Loucy (cell line): ENCODE data around the gene RNF141.

ENCODE experiments used
- H2AFZ ChIP-seq: fragments of 200-600 bp; sonication (generic); 2 replicates; pipeline ENCODE4 v1.6.0; 2016; ENCODE audit warnings: antibody characterized with exemption, mild to moderate bottlenecking, low read length, moderate library complexity
- H3F3A ChIP-seq: fragments of 200-600 bp; 2 replicates; pipeline ENCODE4 v1.6.0; 2016; ENCODE audit warnings: antibody characterized with exemption, low read depth, mild to moderate bottlenecking
- H3K27me3 ChIP-seq: fragments of 200-600 bp; sonication (generic); 2 replicates; pipeline ENCODE4 v1.6.1; 2014; ENCODE audit warnings: low read length, mild to moderate bottlenecking; ENCODE audit not compliant: insufficient read depth, poor library complexity, severe bottlenecking
- H3K36me3 ChIP-seq: fragments of 200-600 bp; sonication (generic); 2 replicates; pipeline ENCODE4 v1.6.1; 2016; ENCODE audit warnings: low read length; ENCODE audit not compliant: insufficient read depth
- H3K4me1 ChIP-seq: fragments of 200-600 bp; sonication (generic); 2 replicates; pipeline ENCODE4 v1.5.1; 2014; ENCODE audit warnings: low read length, mild to moderate bottlenecking; ENCODE audit not compliant: insufficient read depth, poor library complexity, severe bottlenecking
- H3K4me2 ChIP-seq: fragments of 200-600 bp; sonication (generic); 2 replicates; pipeline ENCODE4 v1.6.0; 2014; ENCODE audit warnings: antibody characterized with exemption, low read length, low read depth, mild to moderate bottlenecking; ENCODE audit not compliant: poor library complexity, severe bottlenecking
- H3K4me3 ChIP-seq: fragments of 200-600 bp; sonication (generic); 2 replicates; pipeline ENCODE4 v1.5.1; 2014; ENCODE audit warnings: low read length, mild to moderate bottlenecking, mixed read lengths; ENCODE audit not compliant: poor library complexity, severe bottlenecking
- H3K79me2 ChIP-seq: fragments of 200-600 bp; sonication (generic); 2 replicates; pipeline ENCODE4 v1.6.1; 2014; ENCODE audit warnings: low read length; ENCODE audit not compliant: insufficient read depth
- H3K9ac ChIP-seq: fragments of 200-600 bp; sonication (generic); 2 replicates; pipeline ENCODE4 v1.6.0; 2014; ENCODE audit warnings: mild to moderate bottlenecking, low read depth, low read length, moderate library complexity; ENCODE audit not compliant: poor library complexity, severe bottlenecking
- H3K9me2 ChIP-seq: fragments of 200-600 bp; sonication (generic); replicated peaks from 2 replicates; pipeline ENCODE4 v1.6.1; 2016; ENCODE audit warnings: low read depth, low read length, mixed read lengths
- H3K9me3 ChIP-seq: fragments of 200-600 bp; sonication (generic); 2 replicates; pipeline ENCODE4 v1.6.1; 2014; ENCODE audit warnings: mild to moderate bottlenecking, antibody characterized with exemption, low read length, low read depth; ENCODE audit not compliant: insufficient read depth
- H4K20me1 ChIP-seq: fragments of 200-600 bp; sonication (generic); 2 replicates; pipeline ENCODE4 v1.6.0; 2014; ENCODE audit warnings: antibody characterized with exemption, low read length, mild to moderate bottlenecking; ENCODE audit not compliant: insufficient read depth, poor library complexity, severe bottlenecking
- CTCF ChIP-seq: fragments of 200-600 bp; sonication (generic); conservative IDR thresholded peaks from 2 replicates; pipeline ENCODE4 v1.5.1; 2014; ENCODE audit warnings: mild to moderate bottlenecking, antibody characterized with exemption, low read length
- EZH2phosphoT487 ChIP-seq: fragments of 200-600 bp; IDR thresholded peaks from 2 replicates; pipeline ENCODE4 v1.6.1; 2018; ENCODE audit warnings: antibody characterized with exemption, mild to moderate bottlenecking, moderate library complexity, borderline replicate concordance

RNF141 gene

GRCh38 chr11:10477690-10478046 lies 63.3 kb downstream of the RNF141 start:
- H3K9me2 ChIP-seq = no peaks in the 10 kb centered on the region
- peaks cover 79% of the 10 kb centered on the region for H4K20me1 ChIP-seq
- no peak for TF ChIP-seq CTCF
- TF ChIP-seq EZH2phosphoT487 = no peak
- H3K79me2 ChIP-seq = peaks cover 96% of the 10 kb centered on the region
- peaks cover 25% of the 10 kb centered on the region for H3K4me1 ChIP-seq
- peak overlapping the region; percentile 22 for H3K4me3 ChIP-seq
- H3F3A ChIP-seq = no peaks in the 10 kb centered on the region
- peaks cover 88% of the 10 kb centered on the region; the same call in 1 of the 2 replicates for H3K36me3 ChIP-seq
- peak overlapping the region; percentile 47 for H3K4me2 ChIP-seq
- H3K9ac ChIP-seq = no peak overlapping the region
- no peaks in the 10 kb centered on the region for H3K9me3 ChIP-seq
- H2AFZ ChIP-seq = no peak overlapping the region
- H3K27me3 ChIP-seq = no peaks in the 10 kb centered on the region

GRCh38 chr11:10476927-10477689 lies 63.9 kb downstream of the RNF141 start:
- Histone ChIP-seq H3K36me3 (peaks cover 83% of the 10 kb centered on the region; the same call in 1 of the 2 replicates), H3K4me2 (peak overlapping the region; percentile 47), H3K4me3 (peak overlapping the region; percentile 22), H3K9me2 (no peaks in the 10 kb centered on the region), H3K9ac (no peak overlapping the region), H3K27me3 (no peaks in the 10 kb centered on the region), H3F3A (no peaks in the 10 kb centered on the region), H3K9me3 (no peaks in the 10 kb centered on the region), H4K20me1 (peaks cover 78% of the 10 kb centered on the region), H2AFZ (no peak overlapping the region), H3K79me2 (peaks cover 98% of the 10 kb centered on the region), H3K4me1 (peaks cover 25% of the 10 kb centered on the region)
- TF ChIP-seq EZH2phosphoT487 = no peak
- no peak for TF ChIP-seq CTCF

- Histone ChIP-seq H3K36me3 (peaks cover 75% of the 10 kb centered on the region; the same call in 1 of the 2 replicates), H3K79me2 (peaks cover 91% of the 10 kb centered on the region), H3F3A (no peaks in the 10 kb centered on the region), H4K20me1 (peaks cover 72% of the 10 kb centered on the region), H2AFZ (no peak overlapping the region), H3K4me1 (peaks cover 25% of the 10 kb centered on the region), H3K4me3 (no peak overlapping the region), H3K4me2 (no peak overlapping the region), H3K9me3 (no peaks in the 10 kb centered on the region), H3K9me2 (no peaks in the 10 kb centered on the region), H3K27me3 (no peaks in the 10 kb centered on the region), H3K9ac (no peak overlapping the region)
- no peak for TF ChIP-seq CTCF
- TF ChIP-seq EZH2phosphoT487 = no peak
Observed at GRCh38 chr11:10476342-10476741, 64.6 kb downstream of the RNF141 start.
